IPS-NIHi7 (cell line): ENCODE measurements around the gene SIDT2.

Source experiments
- DNase-seq: peaks from one replicate; pipeline ENCODE4 v3.0.0; 2012; ENCODE audit warnings: mixed read lengths; ENCODE audit errors: extremely low spot score

SIDT2 gene

DNA sequence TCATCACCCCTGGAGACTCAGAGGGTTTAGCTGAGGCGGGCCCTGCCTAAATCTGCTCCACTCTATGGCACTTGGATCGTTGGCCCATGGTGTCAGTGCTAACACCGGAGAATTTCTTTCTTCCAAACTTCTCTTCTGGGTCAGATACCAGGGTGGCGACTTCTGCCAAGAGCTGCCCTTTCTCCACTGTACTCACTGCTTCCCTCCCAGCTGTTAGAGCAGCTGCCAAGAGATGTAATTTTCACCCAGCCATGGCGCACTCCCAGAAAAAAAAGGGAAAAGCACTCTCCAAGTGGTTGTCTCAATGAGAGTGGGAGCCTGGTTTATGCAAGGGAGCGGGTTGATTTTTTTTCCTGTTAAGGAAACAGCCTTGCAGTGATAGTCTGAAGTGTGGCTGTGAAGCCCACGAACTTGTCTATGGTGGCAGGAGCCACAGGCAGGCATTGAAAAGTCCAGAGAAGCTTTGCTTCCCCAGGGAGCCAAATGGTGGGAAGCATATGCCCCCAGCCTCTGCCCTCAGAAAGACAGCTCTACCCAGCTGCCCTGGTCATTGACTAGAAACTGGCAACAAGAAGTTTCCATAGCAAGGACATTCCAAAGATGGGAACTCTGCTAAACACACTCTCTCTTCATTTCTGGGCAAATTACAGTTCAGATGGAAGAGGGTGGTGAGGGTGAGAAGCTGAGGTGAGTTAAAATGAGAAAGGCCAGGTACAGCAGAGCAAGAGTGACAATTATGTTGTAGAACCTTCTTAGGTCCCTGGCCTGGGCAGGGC, 42.6 kb downstream of the SIDT2 start:
- DNase-seq = no peak

GRCh38 chr11:117221775-117222517, 43.4 kb downstream of the SIDT2 start:
- no peak for DNase-seq

DNA sequence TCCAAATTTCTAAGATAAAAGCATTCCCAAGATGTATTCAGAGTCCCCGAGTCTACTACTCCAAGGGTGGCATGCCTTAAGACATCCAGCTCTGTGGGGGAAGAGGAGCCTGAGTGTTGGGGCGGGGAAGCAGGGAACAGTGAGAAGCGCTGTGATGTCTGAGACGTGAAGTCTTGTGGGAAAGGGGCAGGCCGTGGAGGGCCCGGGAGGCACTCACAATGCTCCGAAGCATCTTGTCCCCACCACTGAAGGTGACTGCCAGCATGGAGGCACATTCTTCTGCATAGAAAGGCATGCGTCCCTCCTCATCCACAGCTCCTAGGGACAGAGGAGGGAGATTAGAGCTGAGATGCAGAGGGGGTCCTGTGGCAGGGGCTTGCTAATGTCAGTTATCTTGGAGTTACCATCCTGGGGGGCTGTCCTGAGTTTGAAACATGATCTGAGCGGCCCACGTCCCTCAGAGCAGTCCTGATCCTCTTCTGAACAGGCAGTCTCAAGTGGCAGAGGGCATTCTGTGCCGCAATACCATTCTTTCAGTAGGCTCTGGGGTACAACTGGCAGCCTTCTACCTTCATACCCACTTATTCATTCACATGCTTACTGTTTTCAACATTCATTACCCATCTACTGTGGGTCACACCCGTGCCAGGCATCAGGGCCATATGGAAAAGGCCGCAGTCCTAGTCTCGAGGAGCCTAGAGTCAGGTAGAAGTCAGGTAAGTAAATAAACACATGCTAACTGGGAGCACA, 44.6 kb downstream of the SIDT2 start:
- no peak for DNase-seq

- no peak for DNase-seq
Measured at GRCh38 chr11:117223741-117224689, 45.5 kb downstream of the SIDT2 start.

DNA sequence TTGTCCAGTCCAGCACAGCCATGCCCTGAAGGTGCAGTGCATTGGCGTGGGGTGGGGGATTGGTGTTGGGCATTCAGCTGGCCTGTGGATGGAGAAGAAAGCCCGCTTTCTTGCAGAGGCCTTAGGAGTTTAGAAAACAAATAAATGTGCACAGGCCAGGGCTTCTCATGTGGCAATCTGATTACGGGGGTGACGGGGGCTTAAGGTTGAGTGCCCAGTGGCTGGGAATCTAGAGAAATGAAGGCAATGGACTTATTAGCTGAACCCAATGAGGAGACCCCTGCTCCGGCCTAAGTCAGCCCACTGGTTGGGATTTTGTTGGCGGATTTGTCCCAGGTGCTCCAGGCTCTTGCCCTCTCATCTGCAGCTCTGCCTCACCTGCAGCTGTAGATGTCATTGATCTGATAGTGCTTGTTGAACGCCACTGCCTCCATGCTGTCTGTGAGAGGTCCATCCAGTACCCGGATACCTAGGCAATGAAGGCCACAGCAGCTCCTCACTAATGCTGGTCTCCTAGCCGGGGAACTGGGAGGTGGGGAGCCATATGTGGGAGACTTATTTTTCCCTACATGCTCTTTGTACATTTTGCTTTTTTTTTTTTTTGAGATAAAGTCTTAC, 47.1 kb downstream of the SIDT2 start:
- DNase-seq = no peak

- peak; percentile 82 for DNase-seq
Measured at GRCh38 chr11:117226388-117227385, 48.1 kb downstream of the SIDT2 start.

DNA sequence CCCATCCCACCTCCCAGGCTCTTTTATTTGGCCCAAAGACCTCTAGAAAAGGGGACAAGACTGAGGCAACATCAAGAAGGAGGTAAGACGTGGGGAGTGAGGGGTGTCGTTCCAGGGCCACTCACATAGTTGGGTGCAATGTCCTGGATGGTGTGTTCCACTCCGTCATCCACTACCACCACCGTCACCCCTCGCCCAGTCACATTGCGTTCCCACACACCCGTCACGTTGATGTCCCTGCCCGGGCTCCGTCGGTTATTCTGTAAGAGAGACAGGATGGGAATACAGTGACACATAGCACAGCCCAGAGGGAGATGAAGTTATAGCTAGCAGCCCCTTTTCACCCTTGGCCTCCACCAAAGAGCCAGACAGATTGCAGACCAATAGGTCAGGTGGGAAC, 49.5 kb downstream of the SIDT2 start:
- no peak for DNase-seq

GRCh38 chr11:117229411-117229810, 50.9 kb downstream of the SIDT2 start:
- no peak for DNase-seq

- no peak for DNase-seq
Measured at GRCh38 chr11:117229931-117230285, 51.4 kb downstream of the SIDT2 start.

GRCh38 chr11:117230286-117230961, 51.9 kb downstream of the SIDT2 start:
- no peak for DNase-seq

DNA sequence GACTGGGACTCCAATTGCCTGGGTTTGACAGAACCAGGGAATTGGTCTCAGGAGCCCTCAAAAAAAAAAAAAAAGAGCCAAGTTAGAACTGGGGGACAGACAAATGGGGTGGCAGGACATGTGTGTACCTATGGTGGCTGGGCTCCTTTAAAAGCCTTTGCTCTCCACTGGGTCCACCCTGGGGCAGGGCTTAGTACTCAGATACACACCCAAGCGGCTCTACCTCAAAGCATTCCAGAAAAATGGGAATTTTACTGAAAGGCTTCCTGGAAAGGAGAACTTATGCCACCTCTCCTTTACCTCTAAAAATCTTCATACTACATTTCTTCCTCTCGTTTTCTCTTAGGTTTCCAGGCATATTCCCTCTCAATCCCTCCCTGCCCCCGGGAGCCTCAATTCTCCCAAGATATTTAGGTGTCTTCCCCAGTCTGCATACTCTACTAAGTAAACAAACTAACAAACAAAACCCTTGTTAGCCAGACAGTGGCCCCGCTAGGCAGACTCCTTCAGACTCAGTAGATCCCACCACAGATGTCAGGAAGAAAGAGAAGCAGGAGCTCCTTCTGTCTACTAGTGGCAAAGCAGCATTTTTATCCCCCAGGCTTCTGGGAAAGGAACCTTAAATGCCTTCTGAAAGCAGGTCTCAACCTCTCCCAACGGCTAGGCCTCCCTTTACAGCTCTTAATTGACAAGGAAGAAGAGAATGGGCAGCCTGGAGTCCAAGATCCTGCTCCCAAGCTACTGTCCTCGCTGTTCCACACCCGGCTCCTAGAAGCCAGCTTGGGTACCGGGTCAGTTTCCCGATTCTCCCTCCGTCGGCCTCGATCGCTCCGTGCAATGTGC, 52.7 kb downstream of the SIDT2 start:
- DNase-seq = no peak

DNA sequence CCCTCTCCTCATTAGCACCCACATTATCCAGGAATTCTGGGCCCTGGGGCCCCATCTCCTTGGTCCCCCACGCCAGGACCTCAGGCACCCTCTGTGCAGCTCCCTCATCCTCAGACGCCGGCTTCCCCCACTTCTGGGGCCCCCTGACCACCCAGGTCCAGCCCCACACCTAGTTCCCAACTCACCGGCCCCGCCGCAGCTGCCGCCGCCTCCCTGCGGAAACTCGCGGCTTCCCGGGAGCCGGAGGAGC, 53.2 kb downstream of the SIDT2 start, which contains the start of gene PCSK7:
Gene PCSK7 (minus strand): TSS at position 232 of the 250 bp plus-strand sequence. CDS start 2,229 bp downstream, outside the sequence.
- DNase-seq = no peak

DNA sequence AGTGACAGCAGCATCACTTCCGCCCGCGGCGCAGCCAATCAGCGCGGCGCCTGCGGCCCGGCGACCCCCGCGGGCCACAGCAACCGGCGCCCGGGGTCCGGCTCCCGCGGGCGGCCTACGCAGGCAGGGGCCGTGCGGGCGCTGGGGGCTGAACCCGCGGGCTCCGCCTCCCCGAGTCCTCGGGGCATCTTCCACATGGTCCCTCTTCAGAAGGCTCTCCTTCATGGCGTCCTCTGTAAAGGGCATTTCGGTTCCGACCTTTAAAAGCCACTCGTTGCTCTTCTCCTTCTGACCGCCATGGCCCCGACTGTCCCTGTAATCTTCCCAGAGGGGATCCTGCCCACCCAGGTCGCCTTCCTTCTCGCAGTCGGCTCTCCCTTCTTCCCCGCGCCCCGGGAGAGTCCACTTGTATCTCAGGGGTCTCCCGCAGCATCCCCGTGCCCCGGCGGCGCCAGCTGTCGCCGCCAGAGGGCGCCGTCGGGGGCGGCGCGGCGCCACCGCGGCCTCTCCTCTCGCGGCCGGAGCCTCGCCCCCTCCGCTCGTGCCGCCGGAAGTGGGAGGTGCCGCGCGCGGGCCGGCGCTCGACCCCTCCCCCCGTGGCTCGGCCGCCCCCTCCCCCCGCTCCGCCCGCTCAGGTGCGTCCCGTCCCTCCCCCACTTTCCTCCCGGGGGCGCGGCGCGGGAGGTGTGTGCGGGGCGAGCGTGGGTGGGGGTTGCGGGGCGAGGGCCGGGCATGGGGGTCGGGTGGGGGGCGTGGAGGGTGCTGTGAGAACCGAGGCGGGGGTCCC, 53.7 kb downstream of the SIDT2 start, which contains the start of gene RNF214:
Gene RNF214 (plus strand): TSS at position 580 of the 787 bp plus-strand sequence. CDS start 1,602 bp downstream, outside the sequence.
- peak; percentile 98 for DNase-seq

DNA sequence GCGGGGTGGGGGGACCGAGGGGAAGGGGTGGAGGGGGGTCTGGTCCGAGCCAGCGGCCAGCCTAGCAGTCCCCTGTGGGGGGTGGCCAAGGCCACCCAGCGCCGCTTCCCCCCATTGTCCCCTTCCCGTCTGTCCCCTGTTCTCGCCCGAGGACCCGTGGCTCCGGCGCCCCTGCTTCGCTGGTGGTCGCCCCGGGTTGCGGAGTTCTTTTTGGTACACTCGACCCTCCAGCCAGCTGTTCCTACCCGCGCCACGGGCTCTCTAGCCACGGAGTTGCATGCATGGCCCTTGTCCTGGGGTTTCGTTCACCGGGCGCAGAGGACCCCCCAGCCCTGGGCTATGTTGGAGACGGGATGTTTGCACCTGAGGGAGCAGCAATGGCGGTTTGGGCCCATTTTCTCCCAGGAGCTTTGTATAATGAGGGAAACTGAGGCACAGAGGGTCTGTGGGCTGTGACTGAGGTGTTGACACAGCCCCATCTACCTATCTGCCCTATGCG, 54.4 kb downstream of the SIDT2 start:
- peak; percentile 63 for DNase-seq

- DNase-seq = no peak
Measured at GRCh38 chr11:117238221-117238620, 59.7 kb downstream of the SIDT2 start.

DNA sequence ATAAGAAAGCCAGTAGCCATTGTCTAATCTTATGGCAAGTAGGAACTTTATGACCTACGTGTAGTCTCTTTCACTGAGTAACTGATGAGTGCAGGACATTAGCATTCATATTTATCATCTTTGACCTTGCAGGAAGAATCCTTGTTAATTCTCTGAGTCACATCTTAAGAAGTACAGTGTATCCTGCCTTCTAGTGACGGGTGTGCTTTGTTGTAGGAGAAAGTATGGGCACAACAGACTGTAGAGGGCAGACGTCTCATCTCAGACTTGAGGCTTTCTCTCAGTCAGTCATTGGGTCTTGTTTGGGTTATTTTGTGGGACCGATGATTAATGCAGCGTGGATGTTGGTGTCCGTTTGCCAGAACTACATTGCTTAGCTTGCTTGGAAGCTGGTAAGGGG, 60.8 kb downstream of the SIDT2 start:
- DNase-seq = no peak
